ENCODE results near the gene RAD23B.
"Not testable (repeated sequence)": the region's sequence is repeated elsewhere in the genome, so short reads cannot be mapped to it uniquely, and the experiment has no call there.

RAD23B gene

GRCh38 chr9:107294756-107295155 is 11.7 kb downstream of the RAD23B start:
- no peak for DNase-seq

- DNase-seq, result no peak
These were observed 12.9 kb downstream of the RAD23B start for GRCh38 chr9:107295995-107296394.

- DNase-seq, result not testable (repeated sequence)
These were observed 13.5 kb downstream of the RAD23B start for GRCh38 chr9:107296592-107296991.

GRCh38 chr9:107299437-107299836 is 16.4 kb downstream of the RAD23B start:
- DNase-seq, result peak; percentile 29

- DNase-seq, result no peak
These were observed 23.2 kb downstream of the RAD23B start for GRCh38 chr9:107306308-107306707.

- no peak for DNase-seq
These were observed 24.3 kb downstream of the RAD23B start for GRCh38 chr9:107307331-107307730.

GRCh38 chr9:107308461-107308860 is 25.4 kb downstream of the RAD23B start:
- no peak for DNase-seq

GRCh38 chr9:107309271-107309670 is 26.2 kb downstream of the RAD23B start:
- DNase-seq, result peak; percentile 48

GRCh38 chr9:107312376-107313050 is 29.4 kb downstream of the RAD23B start:
- DNase-seq, result no peak

- DNase-seq, result no peak
These were observed 30.5 kb downstream of the RAD23B start for GRCh38 chr9:107313555-107314096.

- DNase-seq, result no peak
These were observed 31.7 kb downstream of the RAD23B start for GRCh38 chr9:107314763-107315162.

GRCh38 chr9:107316795-107317661 is 33.9 kb downstream of the RAD23B start:
- DNase-seq, result no peak

GRCh38 chr9:107322643-107323042 is 39.6 kb downstream of the RAD23B start:
- DNase-seq, result no peak

- DNase-seq, result no peak
These were observed 40.9 kb downstream of the RAD23B start for GRCh38 chr9:107323836-107324585.

GRCh38 chr9:107325842-107326241 is 42.8 kb downstream of the RAD23B start:
- no peak for DNase-seq

GRCh38 chr9:107328510-107328909 is 45.4 kb downstream of the RAD23B start:
- DNase-seq, result no peak

- no peak for DNase-seq
These were observed 47.3 kb downstream of the RAD23B start for GRCh38 chr9:107330420-107330819.

- DNase-seq, result no peak
These were observed 49.8 kb downstream of the RAD23B start for GRCh38 chr9:107332883-107333282.

GRCh38 chr9:107333363-107333762 is 50.3 kb downstream of the RAD23B start:
- no peak for DNase-seq

GRCh38 chr9:107334103-107334776 is 51.2 kb downstream of the RAD23B start:
- DNase-seq, result no peak

- no peak for DNase-seq
These were observed 52.3 kb downstream of the RAD23B start for GRCh38 chr9:107335331-107335730.

- no peak for DNase-seq
These were observed 53.8 kb downstream of the RAD23B start for GRCh38 chr9:107336718-107337360.

All from CD4-positive, alpha-beta T cell treated with Interleukin-17A for 1 hour (primary cell).